ENCODE results near the gene PXDC1. TPM values are rescaled to one million over a fixed set of nuclear protein-coding genes. Genes with fewer than 3 reads are reported as not detected.
"Not testable (repeated sequence)": the region's sequence is repeated elsewhere in the genome, so short reads cannot be mapped to it uniquely, and the experiment has no call there.

The PXDC1 gene
- total RNA-seq, 6 donors from 2014 or later = 51.6 to 118 (median 95.3) TPM

DNA sequence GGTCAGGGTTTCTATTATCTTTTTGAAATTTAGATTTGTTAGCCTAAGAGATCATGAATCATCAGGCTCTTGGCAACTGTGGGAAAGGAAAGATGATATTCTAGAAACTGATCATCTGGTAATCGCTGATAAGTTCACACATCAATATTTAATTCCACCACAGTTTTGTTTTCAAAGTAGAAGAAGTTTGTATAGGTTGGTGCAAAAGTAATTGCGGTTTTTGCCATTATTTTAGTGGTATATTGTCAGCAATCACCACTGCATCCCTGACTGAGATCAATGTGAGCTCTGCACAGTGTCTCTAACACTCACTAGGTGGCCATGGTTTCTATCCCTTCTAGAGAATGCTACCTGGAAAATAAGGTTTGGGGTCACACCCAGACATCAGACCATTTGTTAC lies 17.0 kb upstream of the PXDC1 start:
- H3K9me3 ChIP-seq = no peaks in the 10 kb centered on the region
- ATAC-seq (ENCODE audit: low FRiP score in 2 of 2) = no peak
- H3K4me1 ChIP-seq = peaks cover 0 to 10% (median under 1%) of the 10 kb centered on the region in 4 donors
- TF ChIP-seq POLR2A (IDR thresholded peaks at IDR 0.05) (no peak), EP300 (IDR thresholded peaks at IDR 0.05) (no peak), POLR2AphosphoS5 (IDR thresholded peaks at IDR 0.05) (no peak)
- TF ChIP-seq, protein P1, sequence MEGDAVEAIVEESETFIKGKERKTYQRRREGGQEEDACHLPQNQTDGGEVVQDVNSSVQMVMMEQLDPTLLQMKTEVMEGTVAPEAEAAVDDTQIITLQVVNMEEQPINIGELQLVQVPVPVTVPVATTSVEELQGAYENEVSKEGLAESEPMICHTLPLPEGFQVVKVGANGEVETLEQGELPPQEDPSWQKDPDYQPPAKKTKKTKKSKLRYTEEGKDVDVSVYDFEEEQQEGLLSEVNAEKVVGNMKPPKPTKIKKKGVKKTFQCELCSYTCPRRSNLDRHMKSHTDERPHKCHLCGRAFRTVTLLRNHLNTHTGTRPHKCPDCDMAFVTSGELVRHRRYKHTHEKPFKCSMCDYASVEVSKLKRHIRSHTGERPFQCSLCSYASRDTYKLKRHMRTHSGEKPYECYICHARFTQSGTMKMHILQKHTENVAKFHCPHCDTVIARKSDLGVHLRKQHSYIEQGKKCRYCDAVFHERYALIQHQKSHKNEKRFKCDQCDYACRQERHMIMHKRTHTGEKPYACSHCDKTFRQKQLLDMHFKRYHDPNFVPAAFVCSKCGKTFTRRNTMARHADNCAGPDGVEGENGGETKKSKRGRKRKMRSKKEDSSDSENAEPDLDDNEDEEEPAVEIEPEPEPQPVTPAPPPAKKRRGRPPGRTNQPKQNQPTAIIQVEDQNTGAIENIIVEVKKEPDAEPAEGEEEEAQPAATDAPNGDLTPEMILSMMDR (IDR thresholded peaks at IDR 0.05) = no peak
- no peaks in the 10 kb centered on the region for H3K36me3 ChIP-seq
- no peak overlapping the region for H3K27ac ChIP-seq
- H3K27me3 ChIP-seq = no peaks in the 10 kb centered on the region
- no peak for DNase-seq
- no peak overlapping the region for H3K4me3 ChIP-seq
- 64 to 90% methylated on average over 2 of the region's 2 CpGs for WGBS, 2 donors

DNA sequence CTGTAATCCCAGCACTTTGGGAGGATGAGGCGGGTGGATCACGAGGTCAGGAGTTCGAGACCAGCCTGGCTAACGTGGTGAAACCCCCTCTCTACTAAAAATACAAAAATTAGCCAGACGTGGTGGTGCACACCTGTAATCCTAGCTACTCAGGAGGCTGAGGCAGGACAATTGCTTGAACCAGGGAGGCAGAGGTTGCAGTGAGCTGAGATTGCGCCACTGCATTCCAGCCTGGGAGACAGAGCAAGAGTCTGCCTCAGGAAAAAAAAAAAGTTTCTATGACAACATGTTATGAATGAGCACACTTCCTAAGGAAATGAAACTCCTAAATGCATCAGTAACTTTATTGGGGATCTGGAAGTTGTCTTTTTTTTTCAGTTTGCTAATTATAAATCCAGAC lies 16.0 kb upstream of the PXDC1 start:
- 79 to 84% methylated on average over 6 of the region's 6 CpGs for WGBS, 2 donors
- ATAC-seq (ENCODE audit: low FRiP score in 2 of 2) = peak in 1 of 2 donors; percentile 46
- H3K4me1 ChIP-seq, H3K9me3 ChIP-seq, H3K27me3 ChIP-seq, H3K4me3 ChIP-seq, DNase-seq, H3K36me3 ChIP-seq, H3K27ac ChIP-seq: not testable (repeated sequence)
- peak in 1 of 2 donors; percentile 9 for TF ChIP-seq POLR2AphosphoS5 (IDR thresholded peaks at IDR 0.05)

DNA sequence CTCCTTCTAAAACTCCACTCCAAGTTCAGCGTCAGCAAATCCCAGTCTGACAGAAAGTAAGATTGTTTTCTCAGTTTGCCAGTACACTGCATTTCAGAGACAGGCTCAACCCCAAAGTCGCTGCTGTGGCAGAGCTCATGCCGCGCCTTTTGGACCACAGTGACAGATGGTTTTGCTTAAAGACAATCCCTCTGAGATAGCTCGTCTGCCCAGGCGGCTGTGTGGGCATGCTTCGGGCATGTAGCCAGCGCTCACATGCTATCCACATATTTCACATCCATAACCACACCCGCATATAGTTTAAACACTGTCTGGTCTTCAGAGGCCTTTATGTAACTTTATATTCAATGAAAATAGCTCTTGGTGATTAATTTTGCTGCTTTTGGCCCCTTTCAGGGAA lies 14.7 kb upstream of the PXDC1 start:
- Histone ChIP-seq H3K27ac (no peak overlapping the region), H3K36me3 (no peaks in the 10 kb centered on the region), H3K27me3 (no peaks in the 10 kb centered on the region), H3K4me3 (no peak overlapping the region), H3K4me1 (peaks cover 0 to 10% (median 0%) of the 10 kb centered on the region in 4 donors), H3K9me3 (no peaks in the 10 kb centered on the region)
- TF ChIP-seq, protein P1 (IDR thresholded peaks at IDR 0.05) = no peak
- TF ChIP-seq POLR2AphosphoS5 (IDR thresholded peaks at IDR 0.05) (no peak), EP300 (IDR thresholded peaks at IDR 0.05) (no peak), POLR2A (IDR thresholded peaks at IDR 0.05) (no peak)
- peak in 1 of 2 donors; percentile 35 for ATAC-seq (ENCODE audit: low FRiP score in 2 of 2)
- DNase-seq = no peak
- WGBS, 2 donors = 73 to 85% methylated on average over 9 of the region's 9 CpGs

DNA sequence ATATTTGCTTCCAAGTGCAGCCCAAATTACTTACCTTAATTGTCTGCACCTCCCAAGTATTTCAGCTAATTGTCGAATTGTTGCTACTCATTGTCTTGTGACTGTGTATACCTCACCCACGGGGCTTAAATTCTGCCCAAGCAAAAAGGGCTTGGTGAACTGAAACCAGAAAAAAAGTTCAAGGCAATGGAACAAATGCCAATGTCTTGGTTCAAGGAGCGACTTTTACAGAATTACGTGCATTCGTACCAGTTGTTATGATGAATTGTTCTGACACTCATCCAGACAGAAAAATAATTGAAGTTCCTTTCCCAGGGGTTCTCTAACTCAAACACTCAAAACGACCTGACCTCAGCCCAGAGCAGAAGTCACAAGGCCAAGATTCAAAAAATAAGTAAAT lies 13.9 kb upstream of the PXDC1 start:
- no peak overlapping the region for H3K27ac ChIP-seq
- no peaks in the 10 kb centered on the region for H3K27me3 ChIP-seq
- H3K9me3 ChIP-seq = no peaks in the 10 kb centered on the region
- DNase-seq = no peak
- 71 to 76% methylated on average over 6 of the region's 6 CpGs for WGBS, 2 donors
- no peak for TF ChIP-seq EP300 (IDR thresholded peaks at IDR 0.05)
- TF ChIP-seq POLR2A (IDR thresholded peaks at IDR 0.05) = no peak
- no peak for TF ChIP-seq POLR2AphosphoS5 (IDR thresholded peaks at IDR 0.05)
- TF ChIP-seq, protein P1 (IDR thresholded peaks at IDR 0.05) = no peak
- no peaks in the 10 kb centered on the region for H3K36me3 ChIP-seq
- ATAC-seq (ENCODE audit: low FRiP score in 2 of 2) = no peak
- H3K4me3 ChIP-seq = no peak overlapping the region
- peaks cover 0 to 10% (median 0%) of the 10 kb centered on the region in 4 donors for H3K4me1 ChIP-seq

DNA sequence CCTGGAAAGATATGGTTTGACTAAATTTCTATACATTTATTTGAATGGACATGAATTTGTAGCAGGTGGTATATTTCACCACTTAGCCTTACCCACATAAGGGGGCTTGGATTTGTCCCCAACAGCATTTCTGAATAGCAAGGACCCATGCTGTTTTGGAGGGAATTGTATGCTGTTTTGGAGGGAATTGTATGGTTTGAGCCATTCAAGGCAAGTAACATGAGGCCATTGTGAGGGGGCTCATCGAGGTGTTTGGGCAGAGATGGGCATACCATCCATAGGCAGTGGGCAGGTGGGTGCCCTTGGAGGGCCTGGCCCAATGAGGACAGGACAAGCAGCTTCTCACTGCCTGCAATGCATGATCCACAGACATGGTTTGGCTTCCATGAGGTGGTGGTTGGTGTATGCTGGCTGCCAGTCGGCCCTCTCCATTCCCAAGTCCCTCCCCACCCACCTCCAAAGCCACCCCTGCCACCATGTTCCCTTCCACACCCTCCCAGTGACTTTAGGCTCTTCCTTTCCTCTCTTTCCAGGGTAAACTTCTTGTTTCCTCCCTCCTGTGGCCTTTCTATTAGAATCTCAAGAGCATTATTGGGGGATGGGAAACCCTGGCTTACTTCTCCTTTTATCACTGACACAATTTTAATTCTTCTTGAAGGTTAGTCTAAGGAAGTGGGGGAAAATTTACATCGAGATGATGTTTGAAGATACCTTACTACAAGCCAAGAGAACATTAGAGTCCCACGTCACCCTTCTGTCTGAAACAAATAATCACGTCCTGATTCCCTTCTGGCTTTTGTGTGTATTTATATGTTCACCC lies 13.2 kb upstream of the PXDC1 start:
- 62 to 70% methylated on average over 5 of the region's 5 CpGs for WGBS, 2 donors
- no peak for DNase-seq
- H3K4me1 ChIP-seq = peaks cover 0 to 10% (median 0%) of the 10 kb centered on the region in 4 donors
- H3K27me3 ChIP-seq = no peaks in the 10 kb centered on the region
- no peak overlapping the region for H3K4me3 ChIP-seq
- ATAC-seq (ENCODE audit: low FRiP score in 2 of 2) = peak in 1 of 2 donors; percentile 25
- TF ChIP-seq, protein P1 (IDR thresholded peaks at IDR 0.05) = no peak
- TF ChIP-seq POLR2A (IDR thresholded peaks at IDR 0.05) = no peak
- TF ChIP-seq EP300 (IDR thresholded peaks at IDR 0.05) = no peak
- no peak for TF ChIP-seq POLR2AphosphoS5 (IDR thresholded peaks at IDR 0.05)
- H3K9me3 ChIP-seq = no peaks in the 10 kb centered on the region
- H3K36me3 ChIP-seq = no peaks in the 10 kb centered on the region
- no peak overlapping the region for H3K27ac ChIP-seq
